Superior temporal gyrus (tissue), 1 donor: ENCODE measurements around the gene ANO8.

Experiments used
- DNase-seq: peaks from one replicate; pipeline ENCODE4 v3.0.0-alpha.2; 2016; ENCODE audit errors: extremely low spot score

The ANO8 gene

GRCh38 chr19:17346109-17346671, 11.5 kb upstream of the ANO8 start:
- DNase-seq, result peak; percentile 73

- no peak for DNase-seq
Observed at GRCh38 chr19:17341845-17342244, 7.2 kb upstream of the ANO8 start.

- DNase-seq, result no peak
Observed at GRCh38 chr19:17341386-17341785, 6.7 kb upstream of the ANO8 start.

- DNase-seq, result no peak
Observed at GRCh38 chr19:17340871-17341357, 6.3 kb upstream of the ANO8 start.

- no peak for DNase-seq
Observed at GRCh38 chr19:17340302-17340870, 5.7 kb upstream of the ANO8 start.

- no peak for DNase-seq
Observed at GRCh38 chr19:17339088-17339741, 4.6 kb upstream of the ANO8 start.

- DNase-seq, result no peak
Observed at GRCh38 chr19:17338433-17339078, 3.9 kb upstream of the ANO8 start.

GRCh38 chr19:17337675-17338432, 3.2 kb upstream of the ANO8 start:
- no peak for DNase-seq

GRCh38 chr19:17336872-17337674, 2.4 kb upstream of the ANO8 start, which contains the start of gene GTPBP3:
Gene GTPBP3 (plus strand): TSS chr19:17337553. CDS start chr19:17337612, 59 bp downstream.
- DNase-seq, result peak; percentile 99

GRCh38 chr19:17335575-17335974, 920 bp upstream of the ANO8 start:
- DNase-seq, result no peak

GRCh38 chr19:17333611-17334413, 843 bp downstream of the ANO8 start:
- peak; percentile 29 for DNase-seq

GRCh38 chr19:17332677-17333581, 1.7 kb downstream of the ANO8 start:
- DNase-seq, result no peak

GRCh38 chr19:17332360-17332676, 2.3 kb downstream of the ANO8 start:
- DNase-seq, result no peak

GRCh38 chr19:17331045-17331558, 3.6 kb downstream of the ANO8 start:
- DNase-seq, result no peak

GRCh38 chr19:17330262-17331044, 4.2 kb downstream of the ANO8 start:
- no peak for DNase-seq

GRCh38 chr19:17329366-17330261, 5.0 kb downstream of the ANO8 start:
- DNase-seq, result no peak
